ENCODE measurements around the gene CBFA2T2.
A peak's percentile ranks its signal among the peaks of the same experiment; 100 is the strongest.

The CBFA2T2 gene

GRCh38 chr20:33651562-33652048 is 161.7 kb downstream of the CBFA2T2 start:
- DNase-seq, result no peak
- H3K36me3 ChIP-seq, result no peaks in the 10 kb centered on the region
- H3K9me3 ChIP-seq (ENCODE audit: severe bottlenecking), result no peaks in the 10 kb centered on the region
- H3K27me3 ChIP-seq (ENCODE audit: insufficient read depth, low read depth, severe bottlenecking), result no peaks in the 10 kb centered on the region
- TF ChIP-seq CTCF (IDR thresholded peaks at IDR 0.05; ENCODE audit: low read depth, low read length), result no peak
- no peak overlapping the region for H3K4me3 ChIP-seq (ENCODE audit: low read depth, low read length)
- H3K27ac ChIP-seq, result no peak overlapping the region

GRCh38 chr20:33653218-33653899 is 163.5 kb downstream of the CBFA2T2 start:
- Histone ChIP-seq H3K27me3 (ENCODE audit: insufficient read depth, low read depth, severe bottlenecking) (no peaks in the 10 kb centered on the region), H3K27ac (no peak overlapping the region), H3K36me3 (peaks cover 17% of the 10 kb centered on the region), H3K4me3 (ENCODE audit: low read depth, low read length) (no peak overlapping the region), H3K9me3 (ENCODE audit: severe bottlenecking) (no peaks in the 10 kb centered on the region)
- peak; percentile 82 for DNase-seq
- peak; percentile 98 for TF ChIP-seq CTCF (IDR thresholded peaks at IDR 0.05; ENCODE audit: low read depth, low read length)

- H3K4me3 ChIP-seq (ENCODE audit: low read depth, low read length), result no peak overlapping the region
- DNase-seq, result no peak
- no peaks in the 10 kb centered on the region for H3K27me3 ChIP-seq (ENCODE audit: insufficient read depth, low read depth, severe bottlenecking)
- TF ChIP-seq CTCF (IDR thresholded peaks at IDR 0.05; ENCODE audit: low read depth, low read length), result no peak
- H3K9me3 ChIP-seq (ENCODE audit: severe bottlenecking), result no peaks in the 10 kb centered on the region
- no peak overlapping the region for H3K27ac ChIP-seq
- peaks cover 18% of the 10 kb centered on the region for H3K36me3 ChIP-seq
These were observed 164.2 kb downstream of the CBFA2T2 start for GRCh38 chr20:33653900-33654596.

- TF ChIP-seq CTCF (IDR thresholded peaks at IDR 0.05; ENCODE audit: low read depth, low read length), result no peak
- DNase-seq, result no peak
- Histone ChIP-seq H3K9me3 (ENCODE audit: severe bottlenecking) (no peaks in the 10 kb centered on the region), H3K27ac (no peak overlapping the region), H3K27me3 (ENCODE audit: insufficient read depth, low read depth, severe bottlenecking) (no peaks in the 10 kb centered on the region), H3K4me3 (ENCODE audit: low read depth, low read length) (no peak overlapping the region), H3K36me3 (peaks cover 23% of the 10 kb centered on the region)
These were observed 164.8 kb downstream of the CBFA2T2 start for GRCh38 chr20:33654680-33655161.

GRCh38 chr20:33655164-33655563 is 165.3 kb downstream of the CBFA2T2 start:
- Histone ChIP-seq H3K27me3 (ENCODE audit: insufficient read depth, low read depth, severe bottlenecking) (no peaks in the 10 kb centered on the region), H3K36me3 (peaks cover 27% of the 10 kb centered on the region), H3K4me3 (ENCODE audit: low read depth, low read length) (no peak overlapping the region), H3K27ac (no peak overlapping the region), H3K9me3 (ENCODE audit: severe bottlenecking) (no peaks in the 10 kb centered on the region)
- DNase-seq, result no peak
- no peak for TF ChIP-seq CTCF (IDR thresholded peaks at IDR 0.05; ENCODE audit: low read depth, low read length)
